GM21447 (cell line): Measurements from ENCODE around the gene USP6NL.
A peak's percentile ranks its signal among the peaks of the same experiment; 100 is the strongest.

Experiments
- ATAC-seq: cut with Tn5 transposase; IDR thresholded peaks from one replicate; pipeline ENCODE4 v1.9.1; 2021; ENCODE audit not compliant: unreplicated experiment

Gene USP6NL

DNA sequence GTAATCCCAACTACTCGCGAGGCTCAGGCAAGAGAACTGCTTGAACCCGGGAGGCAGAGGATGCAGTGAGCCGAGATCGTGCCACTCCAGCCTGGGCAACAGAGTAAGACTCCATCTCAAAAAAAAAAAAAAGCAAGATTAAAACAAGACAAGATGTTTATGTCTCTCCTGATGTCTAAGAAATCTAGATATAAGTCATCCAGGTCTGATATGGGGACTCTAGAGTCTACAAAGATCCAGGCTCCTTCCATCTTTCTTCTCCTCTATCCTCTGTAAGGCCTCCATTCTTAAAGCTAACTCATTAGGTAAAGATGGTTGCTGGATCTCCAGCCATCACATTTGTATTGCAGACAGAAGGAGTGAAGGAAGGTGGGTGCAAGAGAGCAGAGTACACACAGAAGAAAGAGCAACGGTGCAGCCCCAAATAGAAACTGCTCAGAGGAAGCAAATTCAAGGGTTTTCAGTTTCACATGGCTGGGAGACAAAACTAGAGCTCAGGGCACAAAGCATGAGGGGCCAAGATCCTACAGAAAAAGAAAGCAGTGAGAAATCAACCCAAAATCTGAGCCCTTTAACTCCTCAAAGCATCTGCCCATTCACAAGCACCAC is 57.6 kb downstream of the USP6NL start:
- ATAC-seq, result peak; percentile 90

GRCh38 chr10:11551916-11552602 is 59.4 kb downstream of the USP6NL start:
- no peak for ATAC-seq

- ATAC-seq, result no peak
Observed at GRCh38 chr10:11551104-11551503, 60.3 kb downstream of the USP6NL start.

DNA sequence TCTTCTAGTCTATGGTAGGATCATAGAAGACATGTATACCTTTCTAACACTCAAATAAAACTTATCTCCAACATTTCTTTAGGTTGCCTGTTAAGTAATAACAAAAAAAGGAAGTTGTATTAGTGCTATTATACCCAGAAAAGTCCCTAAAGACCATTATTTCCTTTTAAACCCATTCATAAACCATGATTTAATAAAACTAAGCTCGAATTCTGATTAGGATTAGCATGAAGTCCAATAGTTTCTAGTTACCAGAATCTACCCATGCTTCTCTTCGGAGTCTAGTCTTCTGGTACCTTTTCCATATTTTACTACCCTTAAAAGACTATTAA is 62.7 kb downstream of the USP6NL start:
- ATAC-seq, result no peak

- no peak for ATAC-seq
Observed at GRCh38 chr10:11548065-11548767, 63.2 kb downstream of the USP6NL start.

GRCh38 chr10:11546581-11546980 is 64.9 kb downstream of the USP6NL start:
- ATAC-seq, result no peak

DNA sequence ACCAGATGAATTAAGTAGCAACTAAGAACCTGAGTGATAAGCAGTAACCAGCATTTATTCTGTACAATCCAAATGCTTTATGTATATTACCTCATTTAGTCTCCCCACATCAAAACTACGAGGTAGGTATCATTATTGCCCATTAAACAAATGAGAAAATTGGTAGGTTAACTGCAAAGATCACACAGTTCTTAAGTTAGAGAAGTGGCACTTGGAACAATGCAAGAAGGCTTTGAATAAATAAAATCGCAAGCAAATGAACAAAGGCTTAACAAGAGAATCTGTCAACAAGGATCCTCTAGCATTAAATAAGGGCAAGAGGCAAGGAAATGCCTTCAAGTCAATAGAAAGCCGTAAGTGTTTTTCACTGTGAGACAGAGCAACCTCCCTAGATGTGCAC is 70.2 kb downstream of the USP6NL start:
- ATAC-seq, result no peak

GRCh38 chr10:11539191-11539868 is 72.1 kb downstream of the USP6NL start:
- no peak for ATAC-seq

GRCh38 chr10:11538834-11539190 is 72.6 kb downstream of the USP6NL start:
- ATAC-seq, result no peak

GRCh38 chr10:11536228-11536627 is 75.2 kb downstream of the USP6NL start:
- ATAC-seq, result no peak

DNA sequence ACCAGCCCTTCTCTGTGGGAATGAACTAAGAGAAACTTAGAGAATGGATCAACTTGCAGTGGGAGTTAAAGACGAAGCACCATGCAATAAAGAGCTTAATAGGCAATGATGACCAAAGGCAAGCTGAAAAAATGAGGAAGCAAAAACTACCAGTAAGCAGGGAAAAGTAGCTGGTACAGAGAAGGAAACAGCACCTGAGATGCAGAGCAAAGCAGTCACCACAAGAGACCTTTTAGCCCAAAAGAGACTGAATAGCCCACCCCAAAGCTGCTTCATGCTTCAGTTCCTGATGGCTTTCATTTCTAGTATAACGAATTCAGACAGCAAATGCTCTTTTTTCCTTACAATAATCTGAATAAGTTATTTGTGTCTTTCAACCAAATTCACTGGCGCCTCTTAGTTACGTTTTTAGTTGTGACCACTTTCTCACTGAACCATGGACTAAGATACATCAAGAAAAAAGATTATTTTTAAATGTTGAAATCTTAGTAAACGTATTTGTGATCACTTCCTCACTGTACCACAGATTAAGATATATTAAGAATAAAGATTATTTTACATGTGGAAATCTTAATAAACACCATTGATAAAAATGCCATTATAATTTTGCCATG is 76.0 kb downstream of the USP6NL start:
- peak; percentile 45 for ATAC-seq

DNA sequence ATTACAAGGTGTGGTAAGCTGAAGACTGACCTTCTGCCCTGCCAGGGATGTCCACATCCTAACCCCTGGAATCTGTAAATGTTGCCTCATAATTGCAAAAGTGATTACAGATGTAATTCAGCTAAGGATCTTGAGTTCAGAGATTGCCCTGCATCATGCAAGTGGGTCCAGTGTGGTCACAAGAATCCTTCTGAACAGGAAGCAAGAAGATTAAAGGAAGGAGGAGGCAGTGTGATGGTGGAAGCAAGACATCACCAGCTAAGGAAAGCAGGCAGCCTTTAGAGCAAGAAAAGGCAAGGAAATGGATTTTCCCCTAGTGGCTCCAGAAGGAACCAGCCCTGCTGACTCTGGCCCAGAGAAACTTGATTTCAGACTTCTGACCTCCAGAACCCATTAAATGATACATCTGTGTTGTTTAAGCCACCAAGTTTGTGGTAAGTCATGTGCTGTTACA is 78.1 kb downstream of the USP6NL start:
- no peak for ATAC-seq

- ATAC-seq, result no peak
Observed at GRCh38 chr10:11532306-11532705, 79.1 kb downstream of the USP6NL start.

DNA sequence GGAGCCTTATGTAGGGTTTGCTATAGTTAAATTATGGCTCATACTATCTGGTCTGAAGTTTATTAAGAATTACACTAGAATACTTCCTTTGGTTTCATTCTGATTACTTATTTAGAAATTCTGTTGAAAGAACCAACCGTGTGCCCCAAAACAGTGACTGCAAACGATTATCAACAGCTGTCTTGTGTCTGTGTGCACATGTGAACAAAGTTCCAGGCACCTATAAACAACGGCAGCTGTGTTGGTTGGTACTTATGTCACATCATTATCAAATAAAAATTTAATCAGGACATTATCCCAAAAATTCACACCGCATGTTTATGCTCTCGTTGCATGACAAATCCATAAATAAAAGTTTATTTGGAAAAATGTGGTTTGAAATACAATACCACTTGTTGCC is 80.6 kb downstream of the USP6NL start:
- ATAC-seq, result no peak

DNA sequence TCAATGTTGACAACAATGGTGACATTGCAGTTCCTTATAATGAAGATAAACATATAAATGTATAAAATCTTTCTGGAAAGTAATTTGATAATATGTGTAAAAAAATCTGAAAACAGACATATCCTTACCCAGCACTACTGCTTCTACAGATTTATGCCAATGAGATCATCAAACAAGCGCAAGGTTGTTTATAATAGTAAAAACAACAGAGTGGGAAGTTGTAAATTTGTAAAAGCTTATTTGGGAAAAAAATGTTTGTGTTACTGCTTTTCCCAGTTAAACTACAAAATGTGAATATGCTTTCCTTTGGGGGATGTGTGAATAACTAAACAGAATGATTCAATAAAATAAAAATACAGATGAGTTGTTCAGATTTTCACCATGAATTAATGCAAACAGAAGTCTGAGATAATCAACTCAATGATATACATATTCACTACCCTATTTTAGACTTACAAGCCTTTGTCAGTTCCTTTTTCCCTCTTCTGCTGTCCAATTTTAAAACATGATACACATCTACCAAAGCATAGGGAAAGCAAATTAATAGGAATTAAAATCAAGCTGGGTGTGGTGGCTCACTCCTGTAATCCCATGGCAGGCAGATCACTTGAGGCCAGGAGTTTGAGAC is 82.1 kb downstream of the USP6NL start:
- ATAC-seq, result no peak

DNA sequence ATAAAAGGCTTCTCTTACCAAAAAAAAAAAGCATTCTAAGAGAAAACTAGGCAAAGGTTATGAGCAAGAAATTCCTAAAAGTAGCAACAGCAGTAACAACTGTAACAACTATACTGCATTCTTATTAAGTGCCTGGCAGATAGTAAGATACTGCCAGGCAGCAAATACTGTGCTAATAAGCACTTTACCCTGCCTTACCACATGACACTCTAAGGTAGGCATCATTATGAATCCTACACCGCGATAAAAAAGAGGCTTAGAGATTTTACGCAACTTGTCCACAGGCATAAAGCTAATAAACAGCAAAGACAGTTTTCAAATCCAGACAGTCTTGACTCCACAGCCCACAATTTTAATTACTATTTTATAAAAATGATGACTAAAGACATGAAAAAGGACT is 83.2 kb downstream of the USP6NL start:
- no peak for ATAC-seq

DNA sequence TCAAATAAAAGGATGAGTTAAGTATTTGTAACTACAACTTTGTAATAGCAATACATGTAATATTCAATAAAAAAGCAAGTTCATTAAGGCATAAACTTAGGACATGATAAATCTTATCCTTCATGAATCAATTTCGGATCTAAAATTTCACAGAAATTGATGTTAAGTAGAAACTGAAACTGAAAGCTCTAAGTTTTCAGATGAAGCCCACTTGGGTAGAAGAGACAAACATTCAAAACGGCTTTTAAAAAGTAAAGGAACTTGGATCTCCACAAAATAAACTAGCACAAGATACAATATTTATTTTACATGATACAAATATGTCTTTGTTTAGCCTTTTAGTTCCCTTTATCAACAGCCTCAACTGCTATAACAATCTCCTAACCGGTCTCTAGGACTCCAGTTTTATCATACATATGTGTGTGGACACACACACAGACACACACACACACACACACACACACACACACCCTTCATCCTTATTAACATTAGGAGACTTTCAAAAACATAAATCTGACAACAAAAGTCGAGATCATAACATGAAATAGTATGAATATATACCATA is 83.7 kb downstream of the USP6NL start:
- ATAC-seq, result no peak

GRCh38 chr10:11527068-11527467 is 84.4 kb downstream of the USP6NL start:
- no peak for ATAC-seq

- ATAC-seq, result no peak
Observed at GRCh38 chr10:11525503-11525902, 85.9 kb downstream of the USP6NL start.

DNA sequence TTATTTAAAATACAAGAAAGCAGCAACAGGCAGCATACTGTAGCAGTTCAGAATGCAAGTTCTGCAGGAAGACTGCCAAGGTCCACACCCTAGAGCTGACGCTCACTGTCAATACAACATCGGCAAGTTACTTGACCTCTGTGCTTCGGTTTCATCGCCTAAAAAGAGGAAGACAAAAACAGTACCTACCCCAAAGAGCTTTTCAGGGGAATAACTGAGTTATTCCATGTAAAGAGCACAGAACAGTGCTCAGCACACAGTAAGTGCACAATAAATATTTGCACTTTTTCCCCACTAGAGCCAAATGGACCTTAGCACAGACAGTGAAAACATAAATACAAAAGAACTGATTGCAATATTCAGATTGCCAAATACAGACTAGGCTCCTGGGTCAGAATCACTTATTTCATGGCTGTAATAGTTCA is 88.6 kb downstream of the USP6NL start:
- ATAC-seq, result no peak

- ATAC-seq, result no peak
Observed at GRCh38 chr10:11521860-11522259, 89.6 kb downstream of the USP6NL start.
